Measurements from ENCODE around the gene HTR2A.

HTR2A gene

GRCh38 chr13:46885018-46885417 lies 11.8 kb downstream of the HTR2A start:
- no peak overlapping the region for H3K4me2 ChIP-seq
- no peaks in the 10 kb centered on the region for H3K27me3 ChIP-seq
- H3K36me3 ChIP-seq, result no peaks in the 10 kb centered on the region
- no peak for TF ChIP-seq Cebpa-rat (IDR thresholded peaks at IDR 0.05)
- no peaks in the 10 kb centered on the region for H3K4me1 ChIP-seq
- H3K9ac ChIP-seq, result no peak overlapping the region
- H3K4me3 ChIP-seq, result no peak overlapping the region
- H3K9me3 ChIP-seq (replicated peaks in 1 of 11), result no peaks in the 10 kb centered on the region
- H4K20me1 ChIP-seq, result no peaks in the 10 kb centered on the region
- no peak overlapping the region for H3K27ac ChIP-seq

- Histone ChIP-seq H3K27ac (no peak overlapping the region), H4K20me1 (no peaks in the 10 kb centered on the region), H3K4me3 (no peak overlapping the region), H3K9me3 (replicated peaks in 1 of 11) (no peaks in the 10 kb centered on the region), H3K36me3 (no peaks in the 10 kb centered on the region), H3K27me3 (no peaks in the 10 kb centered on the region), H3K9ac (no peak overlapping the region), H3K4me2 (no peak overlapping the region), H3K4me1 (no peaks in the 10 kb centered on the region)
- no peak for TF ChIP-seq Cebpa-rat (IDR thresholded peaks at IDR 0.05)
Observed at GRCh38 chr13:46884531-46884930, 12.3 kb downstream of the HTR2A start.

GRCh38 chr13:46881621-46882020 lies 15.2 kb downstream of the HTR2A start:
- Histone ChIP-seq H3K27me3 (no peaks in the 10 kb centered on the region), H3K4me2 (no peak overlapping the region), H3K4me3 (no peak overlapping the region), H3K27ac (no peak overlapping the region), H3K9me3 (replicated peaks in 1 of 11) (no peaks in the 10 kb centered on the region), H3K36me3 (no peaks in the 10 kb centered on the region), H3K4me1 (peaks cover 0 to 5% (median 0%) of the 10 kb centered on the region in 10 experiments; a peak in 4 of 20 replicates), H3K9ac (no peak overlapping the region), H4K20me1 (no peaks in the 10 kb centered on the region)
- no peak for TF ChIP-seq Cebpa-rat (IDR thresholded peaks at IDR 0.05)

- H3K9ac ChIP-seq, result no peak overlapping the region
- no peaks in the 10 kb centered on the region for H3K36me3 ChIP-seq
- no peaks in the 10 kb centered on the region for H3K27me3 ChIP-seq
- TF ChIP-seq Cebpa-rat (IDR thresholded peaks at IDR 0.05), result no peak
- no peak overlapping the region for H3K4me2 ChIP-seq
- no peak overlapping the region for H3K27ac ChIP-seq
- peaks cover 0 to 6% (median 2%) of the 10 kb centered on the region in 10 experiments; a peak in 4 of 20 replicates for H3K4me1 ChIP-seq
- no peaks in the 10 kb centered on the region for H4K20me1 ChIP-seq
- H3K4me3 ChIP-seq, result no peak overlapping the region
- no peaks in the 10 kb centered on the region for H3K9me3 ChIP-seq (replicated peaks in 1 of 11)
Observed at GRCh38 chr13:46874006-46874405, 22.8 kb downstream of the HTR2A start.

GRCh38 chr13:46871557-46871956 lies 25.3 kb downstream of the HTR2A start:
- no peak overlapping the region for H3K9ac ChIP-seq
- H3K4me2 ChIP-seq, result no peak overlapping the region
- H3K4me3 ChIP-seq, result no peak overlapping the region
- no peaks in the 10 kb centered on the region for H4K20me1 ChIP-seq
- peaks cover 0 to 6% (median under 1%) of the 10 kb centered on the region in 10 experiments; a peak in 5 of 20 replicates for H3K4me1 ChIP-seq
- no peaks in the 10 kb centered on the region for H3K9me3 ChIP-seq (replicated peaks in 1 of 11)
- H3K27ac ChIP-seq, result no peak overlapping the region
- H3K27me3 ChIP-seq, result no peaks in the 10 kb centered on the region
- H3K36me3 ChIP-seq, result no peaks in the 10 kb centered on the region
- TF ChIP-seq Cebpa-rat (IDR thresholded peaks at IDR 0.05), result no peak

- no peak overlapping the region for H3K4me2 ChIP-seq
- no peaks in the 10 kb centered on the region for H3K27me3 ChIP-seq
- no peak overlapping the region for H3K4me3 ChIP-seq
- H3K27ac ChIP-seq, result no peak overlapping the region
- no peak for TF ChIP-seq Cebpa-rat (IDR thresholded peaks at IDR 0.05)
- no peaks in the 10 kb centered on the region for H3K9me3 ChIP-seq (replicated peaks in 1 of 11)
- no peaks in the 10 kb centered on the region for H3K36me3 ChIP-seq
- no peaks in the 10 kb centered on the region for H4K20me1 ChIP-seq
- peaks cover 0 to 23% (median 13%) of the 10 kb centered on the region in 10 experiments; a peak in 16 of 20 replicates for H3K4me1 ChIP-seq
- no peak overlapping the region for H3K9ac ChIP-seq
Observed at GRCh38 chr13:46868091-46868490, 28.8 kb downstream of the HTR2A start.

GRCh38 chr13:46866150-46866549 lies 30.7 kb downstream of the HTR2A start:
- no peaks in the 10 kb centered on the region for H3K9me3 ChIP-seq (replicated peaks in 1 of 11)
- peak overlapping the region in 1 of 11 experiments; percentile 3; a peak in 1 of 22 replicates for H3K9ac ChIP-seq
- H3K4me2 ChIP-seq, result peak overlapping the region; percentile 23 to 82 (median 50); a peak in 18 of 22 replicates
- no peaks in the 10 kb centered on the region for H3K27me3 ChIP-seq
- no peaks in the 10 kb centered on the region for H4K20me1 ChIP-seq
- H3K27ac ChIP-seq, result peak overlapping the region in 7 of 11 experiments; percentile 31 to 62 (median 49); a peak in 9 of 22 replicates
- no peak overlapping the region; a peak in 1 of 20 replicates for H3K4me3 ChIP-seq
- peak in 9 of 11 experiments; percentile 14 to 82 (median 59); a peak in 11 of 22 replicates for TF ChIP-seq Cebpa-rat (IDR thresholded peaks at IDR 0.05)
- H3K4me1 ChIP-seq, result peaks cover 18 to 34% (median 27%) of the 10 kb centered on the region in 10 experiments
- H3K36me3 ChIP-seq, result no peaks in the 10 kb centered on the region

GRCh38 chr13:46864941-46865340 lies 31.9 kb downstream of the HTR2A start:
- H3K4me2 ChIP-seq, result peak overlapping the region in 5 of 11 experiments; percentile 41 to 82 (median 73); a peak in 8 of 22 replicates
- TF ChIP-seq Cebpa-rat (IDR thresholded peaks at IDR 0.05), result no peak
- H3K36me3 ChIP-seq, result no peaks in the 10 kb centered on the region
- peaks cover 18 to 34% (median 27%) of the 10 kb centered on the region in 10 experiments for H3K4me1 ChIP-seq
- no peaks in the 10 kb centered on the region for H3K27me3 ChIP-seq
- no peak overlapping the region for H3K9ac ChIP-seq
- H3K27ac ChIP-seq, result peak overlapping the region in 2 of 11 experiments; percentile 43 to 53; a peak in 1 of 22 replicates
- H3K9me3 ChIP-seq (replicated peaks in 1 of 11), result no peaks in the 10 kb centered on the region
- H3K4me3 ChIP-seq, result no peak overlapping the region
- no peaks in the 10 kb centered on the region for H4K20me1 ChIP-seq

- Histone ChIP-seq H4K20me1 (no peaks in the 10 kb centered on the region), H3K27ac (no peak overlapping the region), H3K9me3 (replicated peaks in 1 of 11) (peaks cover 0 to 3% (median 0%) of the 10 kb centered on the region in 11 experiments; a peak in 1 of 22 replicates), H3K27me3 (no peaks in the 10 kb centered on the region), H3K9ac (no peak overlapping the region), H3K4me1 (peaks cover 18 to 34% (median 27%) of the 10 kb centered on the region in 10 experiments), H3K4me3 (no peak overlapping the region), H3K4me2 (peak overlapping the region; percentile 3 to 74 (median 61); a peak in 21 of 22 replicates), H3K36me3 (no peaks in the 10 kb centered on the region)
- no peak for TF ChIP-seq Cebpa-rat (IDR thresholded peaks at IDR 0.05)
Observed at GRCh38 chr13:46861959-46862358, 34.9 kb downstream of the HTR2A start.

GRCh38 chr13:46860722-46861121 lies 36.1 kb downstream of the HTR2A start:
- no peaks in the 10 kb centered on the region for H3K27me3 ChIP-seq
- H3K4me2 ChIP-seq, result no peak overlapping the region
- H3K36me3 ChIP-seq, result no peaks in the 10 kb centered on the region
- no peak overlapping the region for H3K4me3 ChIP-seq
- H3K27ac ChIP-seq, result no peak overlapping the region
- H3K9me3 ChIP-seq (replicated peaks in 1 of 11), result peaks cover 0 to 3% (median 0%) of the 10 kb centered on the region in 11 experiments; a peak in 1 of 22 replicates
- no peak overlapping the region for H3K9ac ChIP-seq
- no peak for TF ChIP-seq Cebpa-rat (IDR thresholded peaks at IDR 0.05)
- H3K4me1 ChIP-seq, result peaks cover 14 to 26% (median 19%) of the 10 kb centered on the region in 10 experiments
- no peaks in the 10 kb centered on the region for H4K20me1 ChIP-seq

All from BLaER1 treated with 17β-estradiol and CSF1 and Interleukin-3, amounts not matched to agents 10 nM and 100 nM (cell line).